IMR-90 (cell line): ENCODE data around the gene LUC7L2. TPM values are rescaled to one million over a fixed set of nuclear protein-coding genes. Genes with fewer than 3 reads are reported as not detected.

ENCODE experiments used
- ATAC-seq: fragments of 200-7000 bp; cut with Tn5 transposase; 2 replicates; pipeline ENCODE4 v1.9.1; 2020; ENCODE audit warnings: low read depth, mild to moderate bottlenecking, moderate library complexity
- BruUV-seq: library from RNA; stranded (reverse); fragments of 400-500 nt; replicated peaks from 2 replicates; lab custom pipeline; 2021; lab: Mats Ljungman, UMichigan
- CTCF ChIA-PET: fragments of 300-600 bp; formaldehyde crosslinking; extraction: SDS; loops from one replicate; lab custom pipeline; 2021; ENCODE audit warnings: antibody characterized with exemption; lab: Yijun Ruan, JAX
- POLR2A ChIA-PET: fragments of 300-600 bp; sonication (Branson Sonifier 250); formaldehyde crosslinking; loops from one replicate; lab custom pipeline; 2022; ENCODE audit warnings: antibody characterized with exemption; ENCODE audit not compliant: unreplicated experiment; lab: Charles Lee
- DNase-seq: peaks from one replicate; pipeline ENCODE4 v3.0.0; 2013
- H2AFZ ChIP-seq: replicated peaks from 2 replicates; pipeline ENCODE3; 2013; ENCODE audit warnings: low read length, mild to moderate bottlenecking; ENCODE audit not compliant: poor library complexity
- H2AK5ac ChIP-seq: 2 replicates; pipeline ENCODE4 v1.6.1; 2013; ENCODE audit warnings: low read depth, low read length, inconsistent platforms
- H2AK9ac ChIP-seq: replicated peaks from 2 replicates; pipeline ENCODE3; 2013; ENCODE audit warnings: mild to moderate bottlenecking, low read depth, low read length, moderate library complexity; ENCODE audit not compliant: poor library complexity
- H2BK120ac ChIP-seq: 2 replicates; pipeline ENCODE4 v1.6.1; 2013; ENCODE audit warnings: low read depth, low read length, inconsistent platforms
- H2BK15ac ChIP-seq: 3 replicates; pipeline ENCODE4 v1.6.1; 2013; ENCODE audit warnings: low read depth, low read length, inconsistent platforms
- H2BK20ac ChIP-seq: 2 replicates; pipeline ENCODE4 v1.6.1; 2013; ENCODE audit warnings: low read depth, mild to moderate bottlenecking, inconsistent platforms, low read length, moderate library complexity
- H2BK5ac ChIP-seq: 2 replicates; pipeline ENCODE4 v1.6.1; 2013; ENCODE audit warnings: mild to moderate bottlenecking, low read depth, low read length, inconsistent platforms; ENCODE audit not compliant: poor library complexity, severe bottlenecking
- H3K14ac ChIP-seq: replicated peaks from 2 replicates; pipeline ENCODE4 v1.6.1; 2013; ENCODE audit warnings: low read depth, low read length, inconsistent platforms
- H3K18ac ChIP-seq: 2 replicates; pipeline ENCODE4 v1.6.1; 2013; ENCODE audit warnings: low read depth, low read length, control low read depth
- H3K23ac ChIP-seq: 2 replicates; pipeline ENCODE4 v1.6.1; 2013; ENCODE audit warnings: low read depth, low read length, inconsistent platforms
- H3K27ac ChIP-seq: 2 replicates; pipeline ENCODE4 v1.5.1; 2013; ENCODE audit warnings: mild to moderate bottlenecking, control low read depth, low read length; ENCODE audit not compliant: insufficient read depth
- H3K27me3 ChIP-seq: 2 replicates; pipeline ENCODE4 v1.6.1; 2013; ENCODE audit warnings: low read length; ENCODE audit not compliant: control insufficient read depth, insufficient read depth
- H3K36me3 ChIP-seq: 2 replicates; pipeline ENCODE4 v1.6.1; 2013; ENCODE audit warnings: low read length, mixed read lengths; ENCODE audit not compliant: control insufficient read depth, insufficient read depth
- H3K4ac ChIP-seq: 2 replicates; pipeline ENCODE4 v1.6.1; 2013; ENCODE audit warnings: low read depth, low read length, inconsistent platforms
- H3K4me1 ChIP-seq: 2 replicates; pipeline ENCODE4 v1.6.1; 2013; ENCODE audit warnings: low read length, mixed read lengths; ENCODE audit not compliant: control insufficient read depth, insufficient read depth
- H3K4me2 ChIP-seq: 2 replicates; pipeline ENCODE4 v1.6.1; 2013; ENCODE audit warnings: low read depth, mild to moderate bottlenecking, control low read depth, low read length, moderate library complexity
- H3K4me3 ChIP-seq: 2 replicates; pipeline ENCODE4 v1.5.1; 2013; ENCODE audit warnings: low read depth, mild to moderate bottlenecking, control low read depth, low read length, moderate library complexity; ENCODE audit not compliant: insufficient read depth
- H3K56ac ChIP-seq: 2 replicates; pipeline ENCODE4 v1.6.1; 2013; ENCODE audit warnings: low read length, inconsistent platforms; ENCODE audit not compliant: insufficient read depth; ENCODE audit errors: extremely low read depth
- H3K79me1 ChIP-seq, 2 experiments: 2 replicates each; pipeline ENCODE4 v1.6.1; 2013; ENCODE audit warnings: low read length in 2 of 2, inconsistent platforms in 1 of 2, low read depth in 1 of 2
- H3K9ac ChIP-seq: 2 replicates; pipeline ENCODE4 v1.6.1; 2013; ENCODE audit warnings: low read depth, low read length, control low read depth
- H3K9me1 ChIP-seq: 2 replicates; pipeline ENCODE4 v1.6.1; 2013; ENCODE audit warnings: low read length, inconsistent platforms; ENCODE audit not compliant: insufficient read depth
- H3K9me3 ChIP-seq: 2 replicates; pipeline ENCODE4 v1.6.1; 2013; ENCODE audit warnings: low read length; ENCODE audit not compliant: control insufficient read depth, insufficient read depth
- H4K20me1 ChIP-seq: 2 replicates; pipeline ENCODE4 v1.6.1; 2013; ENCODE audit warnings: low read length, inconsistent platforms; ENCODE audit not compliant: insufficient read depth
- H4K5ac ChIP-seq: 2 replicates; pipeline ENCODE4 v1.6.1; 2013; ENCODE audit warnings: mild to moderate bottlenecking, low read depth, low read length, control low read depth
- H4K8ac ChIP-seq, 2 experiments: 2 replicates each; pipeline ENCODE4 v1.6.1; 2013; ENCODE audit warnings: low read depth in 2 of 2, low read length in 2 of 2, control low read depth in 1 of 2, inconsistent platforms in 1 of 2
- H4K91ac ChIP-seq: 2 replicates; pipeline ENCODE4 v1.6.1; 2013; ENCODE audit warnings: low read depth, low read length, inconsistent platforms; ENCODE audit not compliant: insufficient read depth
- BHLHE40 ChIP-seq: fragments of 150-350 bp; IDR thresholded peaks from 2 replicates; pipeline ENCODE4 v1.6.1; 2016; ENCODE audit warnings: mild to moderate bottlenecking, low read depth, low read length
- CEBPB ChIP-seq: IDR thresholded peaks from 2 replicates; pipeline ENCODE4 v1.6.1; 2012; ENCODE audit warnings: low read depth, low read length, improper control_type of control experiment
- CHD1 ChIP-seq: IDR thresholded peaks from 2 replicates; pipeline ENCODE4 v1.6.1; 2012; ENCODE audit warnings: low read depth, low read length, improper control_type of control experiment
- CTCF ChIP-seq: conservative IDR thresholded peaks from 2 replicates; pipeline ENCODE4 v1.5.1; 2012; ENCODE audit warnings: mild to moderate bottlenecking, low read depth, low read length, improper control_type of control experiment
- FOS ChIP-seq: fragments of 150-350 bp; IDR thresholded peaks from 2 replicates; pipeline ENCODE4 v1.6.1; 2016; ENCODE audit warnings: low read depth, low read length
- MAFK ChIP-seq: IDR thresholded peaks from 2 replicates; pipeline ENCODE4 v1.6.1; 2012; ENCODE audit warnings: low read depth, low read length, improper control_type of control experiment
- MAZ ChIP-seq: IDR thresholded peaks from 2 replicates; pipeline ENCODE4 v1.6.1; 2012; ENCODE audit warnings: low read depth, mild to moderate bottlenecking, low read length, improper control_type of control experiment, moderate library complexity, borderline replicate concordance
- MXI1 ChIP-seq: IDR thresholded peaks from 2 replicates; pipeline ENCODE4 v1.6.1; 2012; ENCODE audit warnings: low read depth, mild to moderate bottlenecking, low read length, moderate library complexity, borderline replicate concordance
- NFE2L2 ChIP-seq: fragments of 150-350 bp; IDR thresholded peaks from 2 replicates; pipeline ENCODE4 v1.6.1; 2016; ENCODE audit warnings: low read depth, mild to moderate bottlenecking, low read length
- POLR2A ChIP-seq: IDR thresholded peaks from 2 replicates; pipeline ENCODE4 v1.6.1; 2012; ENCODE audit warnings: mild to moderate bottlenecking, low read depth, low read length
- RAD21 ChIP-seq: IDR thresholded peaks from 2 replicates; pipeline ENCODE4 v1.6.1; 2012; ENCODE audit warnings: low read length, improper control_type of control experiment
- RCOR1 ChIP-seq: IDR thresholded peaks from 2 replicates; pipeline ENCODE4 v1.6.1; 2012; ENCODE audit warnings: mild to moderate bottlenecking, low read length, improper control_type of control experiment; ENCODE audit not compliant: insufficient replicate concordance
- RFX5 ChIP-seq: IDR thresholded peaks from 2 replicates; pipeline ENCODE4 v1.8.0; 2012; ENCODE audit warnings: low read depth, mild to moderate bottlenecking, low read length, moderate library complexity
- SMC3 ChIP-seq: fragments of 150-350 bp; IDR thresholded peaks from 2 replicates; pipeline ENCODE4 v1.6.1; 2016; ENCODE audit warnings: low read depth, mild to moderate bottlenecking, antibody characterized with exemption, low read length, moderate library complexity
- USF2 ChIP-seq: fragments of 150-350 bp; IDR thresholded peaks from 2 replicates; pipeline ENCODE4 v1.6.1; 2017; ENCODE audit warnings: mild to moderate bottlenecking, antibody characterized with exemption, low read length, low read depth
- WGBS, 2 experiments: methylation state at CpG; one replicate each; pipeline versions ENCODE4 v1.1.5 to v1.1.7; 2013; ENCODE audit warnings: missing lambda C conversion rate in 2 of 2; ENCODE audit not compliant: insufficient read length in 1 of 2; ENCODE audit errors: extremely low coverage in 2 of 2; 5-methylcytosine and 5-hydroxymethylcytosine counted together
- dilution Hi-C: fragments of 300-500 bp; cut with HindIII; formaldehyde crosslinking; loops from one replicate; pipeline ENCODE4 v1.14.3; 2018; ENCODE audit warnings: low sequenced_read_pairs; ENCODE audit not compliant: unreplicated experiment
- in situ Hi-C: fragments of 300-500 bp; cut with MboI; formaldehyde crosslinking; loops from 3 replicates; pipeline ENCODE4 v1.14.3; 2019; ENCODE audit warnings: low sequenced_read_pairs, inconsistent platforms, mixed read lengths
- intact Hi-C: fragments of 100-400 bp; cut with micrococcal nuclease; formaldehyde crosslinking; loops from 2 replicates; pipeline ENCODE4 v1.10.0; 2022
- polyA plus RNA-seq, 3 experiments: library from polyadenylated mRNA; depleted of rRNA; stranded (reverse); fragments of >200 nt; gene quantifications; 2 replicates each; pipeline ENCODE4 v1.2.3, GENCODE V29; 2012; ENCODE audit warnings: low replicate concordance in 1 of 3
- total RNA-seq: library from RNA; depleted of rRNA; stranded (reverse); fragments of >200 nt; gene quantifications from 2 replicates; pipeline ENCODE4 v1.2.3, GENCODE V29; 2012
- TF ChIP-seq, protein P1 (sequence below): fragments of 150-350 bp; IDR thresholded peaks from 2 replicates; pipeline ENCODE4 v1.6.1; 2016; ENCODE audit warnings: low read depth, mild to moderate bottlenecking, low read length, moderate library complexity, borderline replicate concordance

Gene LUC7L2
- total and polyA plus RNA-seq, 2 of the 4 experiments (the other 2 are of a cell fraction): 14.9 to 31.8 TPM

DNA sequence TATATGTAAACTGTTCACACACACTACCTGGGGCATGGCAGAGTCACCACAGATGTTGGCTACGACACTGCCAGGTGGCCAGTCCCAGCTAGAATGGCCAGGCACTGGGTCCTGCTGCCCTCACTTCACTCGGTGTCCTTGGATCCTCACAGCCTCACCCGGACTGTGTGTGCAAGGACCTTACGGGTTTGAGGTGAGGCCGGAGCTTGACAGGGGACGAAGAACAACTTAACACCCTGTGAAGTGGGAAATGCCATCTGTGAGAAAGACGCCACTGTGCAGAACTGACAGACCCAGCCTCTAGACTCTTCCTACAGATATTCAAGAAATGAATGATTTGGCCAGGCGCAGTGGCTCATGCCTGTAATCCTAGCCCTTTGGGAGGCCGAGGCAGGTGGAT, 77.1 kb downstream of the LUC7L2 start:
- Histone ChIP-seq H3K9me1 (peaks cover 6% of the 10 kb centered on the region; the same call in 1 of the 2 replicates), H3K18ac (no peak overlapping the region), H3K4me1 (no peaks in the 10 kb centered on the region; the same call in 1 of the 2 replicates), H3K9me3 (no peaks in the 10 kb centered on the region), H3K4me3 (no peak overlapping the region), H4K20me1 (no peaks in the 10 kb centered on the region), H2AK5ac (no peak overlapping the region), H3K79me1 (no peaks in the 10 kb centered on the region), H3K4me2 (no peak overlapping the region), H3K4ac (no peak overlapping the region), H2BK15ac (no peak overlapping the region), H3K36me3 (no peaks in the 10 kb centered on the region), H2BK120ac (no peak overlapping the region), H4K8ac (no peak overlapping the region), H4K5ac (no peak overlapping the region), H2AK9ac (no peak overlapping the region), H4K91ac (no peak overlapping the region), H3K14ac (no peak overlapping the region), H2BK20ac (no peak overlapping the region), H2BK5ac (no peak overlapping the region), H3K56ac (no peak overlapping the region), H3K9ac (no peak overlapping the region), H3K27me3 (no peaks in the 10 kb centered on the region), H3K27ac (no peak overlapping the region), H3K23ac (no peak overlapping the region), H2AFZ (no peak overlapping the region)
- in situ Hi-C loops: loop anchor here (10.0 kb wide), 1 partner anchor 568 kb away; no protein-coding TSS in a partner anchor
- WGBS, 2 experiments: 75% methylated on average over 2 of the region's 9 CpGs; no CpG with 5 or more reads in 1 of the 2 experiments
- ATAC-seq (no peak), DNase-seq (no peak)
- intact Hi-C loops: no loop called here
- BruUV-seq: no TSS peak
- dilution Hi-C loops: no loop called here
- TF ChIP-seq MXI1 (no peak), MAFK (no peak), RCOR1 (no peak), RAD21 (no peak), POLR2A (no peak), RFX5 (no peak), MAZ (no peak), CTCF (no peak), NFE2L2 (no peak), CHD1 (no peak), FOS (no peak), SMC3 (no peak), USF2 (no peak), BHLHE40 (no peak), CEBPB (no peak)
- TF ChIP-seq, protein P1, sequence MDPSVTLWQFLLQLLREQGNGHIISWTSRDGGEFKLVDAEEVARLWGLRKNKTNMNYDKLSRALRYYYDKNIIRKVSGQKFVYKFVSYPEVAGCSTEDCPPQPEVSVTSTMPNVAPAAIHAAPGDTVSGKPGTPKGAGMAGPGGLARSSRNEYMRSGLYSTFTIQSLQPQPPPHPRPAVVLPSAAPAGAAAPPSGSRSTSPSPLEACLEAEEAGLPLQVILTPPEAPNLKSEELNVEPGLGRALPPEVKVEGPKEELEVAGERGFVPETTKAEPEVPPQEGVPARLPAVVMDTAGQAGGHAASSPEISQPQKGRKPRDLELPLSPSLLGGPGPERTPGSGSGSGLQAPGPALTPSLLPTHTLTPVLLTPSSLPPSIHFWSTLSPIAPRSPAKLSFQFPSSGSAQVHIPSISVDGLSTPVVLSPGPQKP: no peak
- POLR2A ChIA-PET: no interaction called here
- CTCF ChIA-PET: no interaction called here
